GM19351 (cell line): ENCODE data around the gene STAM.
"Not testable (repeated sequence)": the region's sequence is repeated elsewhere in the genome, so short reads cannot be mapped to it uniquely, and the experiment has no call there.

Experiments used
- ATAC-seq: cut with Tn5 transposase; IDR thresholded peaks from one replicate; pipeline ENCODE4 v1.9.1; 2021; ENCODE audit warnings: mild to moderate bottlenecking, moderate library complexity; ENCODE audit not compliant: unreplicated experiment

Gene STAM

GRCh38 chr10:17643755-17644484 lies at the start of gene STAM:
TSS of gene STAM (plus strand) at chr10:17644151. CDS start at chr10:17644340, 189 bp downstream.
- peak; percentile 89 for ATAC-seq

- no peak for ATAC-seq
Measured at GRCh38 chr10:17597386-17597785, 46.6 kb upstream of the STAM start.

GRCh38 chr10:17599089-17599488 lies 44.9 kb upstream of the STAM start:
- peak; percentile 80 for ATAC-seq

- no peak for ATAC-seq
Measured at GRCh38 chr10:17605936-17606335, 38.0 kb upstream of the STAM start.

GRCh38 chr10:17606547-17607040 lies 37.4 kb upstream of the STAM start:
- ATAC-seq = no peak

- ATAC-seq = no peak
Measured at GRCh38 chr10:17607060-17607459, 36.9 kb upstream of the STAM start.

GRCh38 chr10:17607603-17608332 lies 36.2 kb upstream of the STAM start:
- peak; percentile 79 for ATAC-seq

- no peak for ATAC-seq
Measured at GRCh38 chr10:17609523-17610079, 34.4 kb upstream of the STAM start.

- peak; percentile 40 for ATAC-seq
Measured at GRCh38 chr10:17616403-17617030, 27.4 kb upstream of the STAM start.

- ATAC-seq = peak; percentile 65
Measured at GRCh38 chr10:17617031-17617911, 26.7 kb upstream of the STAM start, which contains the start of gene HACD1. TSS of gene HACD1 (minus strand) at chr10:17617374. CDS start at chr10:17617339, 35 bp downstream.

GRCh38 chr10:17622061-17622460 lies 21.9 kb upstream of the STAM start:
- no peak for ATAC-seq

GRCh38 chr10:17624996-17625395 lies 19.0 kb upstream of the STAM start:
- no peak for ATAC-seq

GRCh38 chr10:17626656-17627055 lies 17.3 kb upstream of the STAM start:
- peak; percentile 67 for ATAC-seq

GRCh38 chr10:17632590-17632989 lies 11.4 kb upstream of the STAM start:
- not testable (repeated sequence) for ATAC-seq

- ATAC-seq = no peak
Measured at GRCh38 chr10:17633353-17633752, 10.6 kb upstream of the STAM start.

GRCh38 chr10:17637869-17638268 lies 6.1 kb upstream of the STAM start:
- ATAC-seq = no peak

GRCh38 chr10:17640331-17640816 lies 3.6 kb upstream of the STAM start:
- ATAC-seq = no peak

GRCh38 chr10:17643339-17643754 lies 604 bp upstream of the STAM start:
- ATAC-seq = peak; percentile 32

- ATAC-seq = peak; percentile 36
Measured at GRCh38 chr10:17644485-17644943, 563 bp downstream of the STAM start.
